Ascending aorta (tissue), 2 donors: ENCODE results near the gene ZAR1. TPM values are rescaled to one million over a fixed set of nuclear protein-coding genes. Genes with fewer than 3 reads are reported as not detected.
"Not testable (repeated sequence)": the region's sequence is repeated elsewhere in the genome, so short reads cannot be mapped to it uniquely, and the experiment has no call there.

Experiments used
- DNase-seq, 2 donors: peaks; one replicate each; pipeline ENCODE4 v3.0.0-alpha.2; 2019; ENCODE audit warnings: low spot score in 2 of 2
- H3K27ac ChIP-seq, 2 donors: fragments of 200-600 bp; sonication (generic); one replicate each; pipeline ENCODE4 v1.5.1; 2016 to 2017; ENCODE audit warnings: mild to moderate bottlenecking in 1 of 2
- H3K27me3 ChIP-seq: fragments of 200-600 bp; sonication (generic); one replicate; pipeline ENCODE4 v1.5.1; 2017
- H3K36me3 ChIP-seq, 2 donors: fragments of 200-600 bp; sonication (generic); one replicate each; pipeline ENCODE4 v1.5.1; 2016
- H3K4me1 ChIP-seq, 2 donors: fragments of 200-600 bp; sonication (generic); one replicate each; pipeline ENCODE4 v1.5.1; 2016 to 2017; ENCODE audit warnings: mild to moderate bottlenecking in 1 of 2
- H3K4me3 ChIP-seq, 2 donors: fragments of 200-600 bp; sonication (generic); one replicate each; pipeline ENCODE4 v1.5.1; 2016 to 2017; ENCODE audit warnings: mild to moderate bottlenecking in 1 of 2
- H3K9me3 ChIP-seq, 2 donors: fragments of 200-600 bp; sonication (generic); one replicate each; pipeline ENCODE4 v1.5.1; 2016
- CTCF ChIP-seq, 3 experiments: fragments of 200-600 bp in 2 of 3; fragments of 450-650 bp in 1 of 3; sonication (generic) in 2 of 3; IDR thresholded peaks; one replicate each; pipeline ENCODE4 v1.5.1; 2016 to 2019; ENCODE audit warnings: antibody characterized with exemption in 3 of 3, mild to moderate bottlenecking in 1 of 3, moderate library complexity in 1 of 3
- intact Hi-C: fragments of 100-400 bp; cut with DNase I; formaldehyde crosslinking; loops from one replicate; pipeline ENCODE4 v1.15.1; 2023
- total RNA-seq: library from RNA; depleted of rRNA; stranded (reverse); fragments of >200 nt; gene quantifications from one replicate; pipeline ENCODE4 v1.1.0, GENCODE V29; 2016

ZAR1 gene
- 1.4 TPM for total RNA-seq

GRCh38 chr4:48490012-48490679 lies at the start of gene ZAR1:
Gene ZAR1, plus strand, starts transcription at chr4:48490252. Its CDS starts 40 bp downstream, at chr4:48490292.
- H3K4me1 ChIP-seq = peaks cover 0 to 5% of the 10 kb centered on the region in 2 donors
- DNase-seq = no peak
- H3K9me3 ChIP-seq = no peaks in the 10 kb centered on the region
- intact Hi-C loops = loop anchor here (10.0 kb wide), 1 partner anchor 165 kb away; no protein-coding TSS in a partner anchor
- H3K36me3 ChIP-seq = no peaks in the 10 kb centered on the region
- H3K27ac ChIP-seq = no peak within 1 kb of the TSS
- peak within 1 kb of the TSS; percentile 49 to 56 for H3K4me3 ChIP-seq
- peaks cover 9% of the 10 kb centered on the region for H3K27me3 ChIP-seq
- no peak for TF ChIP-seq CTCF (IDR thresholded peaks at IDR 0.05)

GRCh38 chr4:48440914-48441313 lies 49.1 kb upstream of the ZAR1 start:
- H3K27me3 ChIP-seq, H3K36me3 ChIP-seq, intact Hi-C loops, H3K9me3 ChIP-seq, H3K4me1 ChIP-seq, H3K4me3 ChIP-seq, H3K27ac ChIP-seq, DNase-seq: not testable (repeated sequence)

GRCh38 chr4:48445704-48446103 lies 44.3 kb upstream of the ZAR1 start:
- intact Hi-C loops = loop anchor here (5.0 kb wide), 2 partner anchors 102 to 517 kb away; no protein-coding TSS in a partner anchor
- no peaks in the 10 kb centered on the region for H3K27me3 ChIP-seq
- H3K4me3 ChIP-seq = no peak overlapping the region
- H3K27ac ChIP-seq = no peak overlapping the region
- H3K4me1 ChIP-seq = no peaks in the 10 kb centered on the region
- TF ChIP-seq CTCF (IDR thresholded peaks at IDR 0.05) = peak; percentile 19 to 63 (median 58)
- H3K9me3 ChIP-seq = no peaks in the 10 kb centered on the region
- H3K36me3 ChIP-seq = no peaks in the 10 kb centered on the region
- DNase-seq = no peak

GRCh38 chr4:48446642-48447041 lies 43.4 kb upstream of the ZAR1 start:
- intact Hi-C loops = loop anchor here (5.0 kb wide), 2 partner anchors 101 to 516 kb away; no protein-coding TSS in a partner anchor
- H3K4me3 ChIP-seq = no peak overlapping the region

GRCh38 chr4:48449151-48449550 lies 40.9 kb upstream of the ZAR1 start:
- no peak overlapping the region for H3K4me3 ChIP-seq
- intact Hi-C loops = loop anchor here (5.0 kb wide), 2 partner anchors 98 to 513 kb away; no protein-coding TSS in a partner anchor
- no peaks in the 10 kb centered on the region for H3K9me3 ChIP-seq
- no peaks in the 10 kb centered on the region for H3K36me3 ChIP-seq
- H3K27me3 ChIP-seq = no peaks in the 10 kb centered on the region
- TF ChIP-seq CTCF (IDR thresholded peaks at IDR 0.05) = no peak
- H3K27ac ChIP-seq = no peak overlapping the region
- DNase-seq = no peak
- H3K4me1 ChIP-seq = no peaks in the 10 kb centered on the region

More at GRCh38 chr4:48446642-48447041, 43.4 kb upstream of the ZAR1 start:
- Histone ChIP-seq H3K4me1 (no peaks in the 10 kb centered on the region), H3K27me3 (no peaks in the 10 kb centered on the region), H3K36me3 (no peaks in the 10 kb centered on the region), H3K9me3 (no peaks in the 10 kb centered on the region), H3K27ac (no peak overlapping the region)
- no peak for DNase-seq
- TF ChIP-seq CTCF (IDR thresholded peaks at IDR 0.05) = no peak

GRCh38 chr4:48450740-48451139 lies 39.3 kb upstream of the ZAR1 start:
- DNase-seq = no peak

GRCh38 chr4:48451656-48452055 lies 38.4 kb upstream of the ZAR1 start:
- H3K27ac ChIP-seq, intact Hi-C loops, DNase-seq, H3K9me3 ChIP-seq, H3K4me3 ChIP-seq, H3K36me3 ChIP-seq, H3K4me1 ChIP-seq, H3K27me3 ChIP-seq: not testable (repeated sequence)

More at GRCh38 chr4:48450740-48451139, 39.3 kb upstream of the ZAR1 start:
- Histone ChIP-seq H3K9me3 (no peaks in the 10 kb centered on the region), H3K4me3 (no peak overlapping the region), H3K4me1 (no peaks in the 10 kb centered on the region), H3K27ac (no peak overlapping the region), H3K27me3 (no peaks in the 10 kb centered on the region), H3K36me3 (no peaks in the 10 kb centered on the region)
- no peak for TF ChIP-seq CTCF (IDR thresholded peaks at IDR 0.05)
- intact Hi-C loops = no loop called here
